Kidney epithelial cell (primary cell): ENCODE measurements around the gene PDLIM7. TPM values are rescaled to one million over a fixed set of nuclear protein-coding genes. Genes with fewer than 3 reads are reported as not detected.
A peak's percentile ranks its signal among the peaks of the same experiment; 100 is the strongest.

ENCODE experiments used
- DNase-seq: peaks from one replicate; pipeline ENCODE4 v3.0.0-alpha.2; 2010; ENCODE audit warnings: low read depth
- H3K27me3 ChIP-seq: 2 replicates; pipeline ENCODE4 v1.6.0; 2011; ENCODE audit warnings: low read length; ENCODE audit not compliant: control insufficient read depth, insufficient read depth
- H3K36me3 ChIP-seq: 2 replicates; pipeline ENCODE4 v1.5.1; 2011; ENCODE audit warnings: low read length; ENCODE audit not compliant: control insufficient read depth, insufficient read depth
- H3K4me3 ChIP-seq: 2 replicates; pipeline ENCODE4 v1.5.1; 2011; ENCODE audit warnings: low read depth, mild to moderate bottlenecking, control low read depth, low read length
- total RNA-seq: library from RNA; depleted of rRNA; stranded (reverse); fragments of >200 nt; gene quantifications from 2 replicates; pipeline ENCODE4 v1.2.3, GENCODE V29; 2015
- TF ChIP-seq, protein P1 (sequence below): IDR thresholded peaks from 2 replicates; pipeline ENCODE4 v1.5.1; 2011; ENCODE audit warnings: mild to moderate bottlenecking, moderate library complexity, low read length, control low read depth, inconsistent platforms; ENCODE audit not compliant: insufficient read depth, poor library complexity, severe bottlenecking

Gene PDLIM7
- total RNA-seq, 1 donor from 2014 or later, result 467 TPM

DNA sequence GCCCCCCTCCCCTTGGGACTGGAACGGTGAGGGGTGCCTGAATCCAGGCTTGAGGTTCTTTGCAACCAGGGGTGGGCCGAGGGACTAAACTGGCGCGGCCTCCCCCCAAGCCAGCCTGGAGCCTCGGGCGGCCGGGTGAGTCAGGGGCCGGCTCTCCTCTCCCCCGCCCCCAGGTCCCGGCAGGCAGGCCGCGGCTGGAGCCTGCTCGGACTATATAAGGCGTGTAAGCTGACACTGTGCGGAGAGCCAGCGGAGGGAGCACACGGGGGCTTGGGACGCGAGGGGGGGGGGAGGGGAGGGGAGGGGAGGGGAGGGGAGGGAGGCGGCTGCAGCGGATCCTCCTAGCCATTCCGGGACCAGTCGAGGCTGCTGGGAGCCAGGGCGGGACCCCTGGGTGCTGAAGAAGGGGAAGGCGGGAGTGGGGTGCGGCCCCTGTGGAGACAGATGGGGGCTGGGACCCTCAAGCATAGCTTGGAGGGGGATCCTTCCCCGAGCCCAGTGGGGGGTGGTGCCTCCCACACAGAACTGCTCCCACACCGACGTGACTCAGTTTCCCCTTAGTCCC lies 595 bp downstream of the PDLIM7 start:
- TF ChIP-seq, protein P1, sequence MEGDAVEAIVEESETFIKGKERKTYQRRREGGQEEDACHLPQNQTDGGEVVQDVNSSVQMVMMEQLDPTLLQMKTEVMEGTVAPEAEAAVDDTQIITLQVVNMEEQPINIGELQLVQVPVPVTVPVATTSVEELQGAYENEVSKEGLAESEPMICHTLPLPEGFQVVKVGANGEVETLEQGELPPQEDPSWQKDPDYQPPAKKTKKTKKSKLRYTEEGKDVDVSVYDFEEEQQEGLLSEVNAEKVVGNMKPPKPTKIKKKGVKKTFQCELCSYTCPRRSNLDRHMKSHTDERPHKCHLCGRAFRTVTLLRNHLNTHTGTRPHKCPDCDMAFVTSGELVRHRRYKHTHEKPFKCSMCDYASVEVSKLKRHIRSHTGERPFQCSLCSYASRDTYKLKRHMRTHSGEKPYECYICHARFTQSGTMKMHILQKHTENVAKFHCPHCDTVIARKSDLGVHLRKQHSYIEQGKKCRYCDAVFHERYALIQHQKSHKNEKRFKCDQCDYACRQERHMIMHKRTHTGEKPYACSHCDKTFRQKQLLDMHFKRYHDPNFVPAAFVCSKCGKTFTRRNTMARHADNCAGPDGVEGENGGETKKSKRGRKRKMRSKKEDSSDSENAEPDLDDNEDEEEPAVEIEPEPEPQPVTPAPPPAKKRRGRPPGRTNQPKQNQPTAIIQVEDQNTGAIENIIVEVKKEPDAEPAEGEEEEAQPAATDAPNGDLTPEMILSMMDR, result no peak
- no peaks in the 10 kb centered on the region for H3K27me3 ChIP-seq
- H3K4me3 ChIP-seq, result peak overlapping the region; percentile 84
- H3K36me3 ChIP-seq, result no peaks in the 10 kb centered on the region
- DNase-seq, result peak; percentile 65

DNA sequence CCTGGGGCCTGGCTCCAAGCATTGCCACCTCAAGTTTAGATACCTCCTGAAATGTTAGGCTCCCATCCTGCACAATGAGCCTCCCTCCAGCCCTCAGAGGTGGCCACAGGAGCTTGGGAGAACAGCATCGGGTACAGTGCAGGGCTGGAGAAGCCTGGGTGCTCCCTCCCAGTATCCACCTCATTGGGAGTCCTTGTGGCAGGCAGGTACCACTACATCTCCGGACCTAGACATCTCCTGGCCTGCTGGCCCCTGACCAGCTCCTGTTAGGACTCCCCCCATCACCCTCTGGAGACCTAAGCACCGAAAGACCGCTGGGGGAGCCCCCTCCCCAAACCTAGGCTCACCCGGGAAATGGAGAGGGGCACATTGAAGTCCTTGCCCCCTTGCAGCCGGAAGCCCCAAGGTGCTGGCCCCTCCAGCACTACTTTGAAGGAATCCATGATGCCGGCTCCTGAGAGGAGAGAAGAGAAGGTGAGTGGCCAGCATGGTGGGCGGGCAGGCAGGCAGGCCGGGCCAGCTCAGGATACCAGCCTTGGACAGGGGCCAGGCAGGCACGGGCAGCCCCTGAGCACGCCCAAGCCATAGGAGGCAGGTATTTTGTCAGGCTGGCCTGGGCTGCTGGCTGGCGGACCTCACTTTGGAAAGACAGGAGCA lies 1.2 kb downstream of the PDLIM7 start:
- H3K4me3 ChIP-seq, result peak overlapping the region; percentile 84
- peak; percentile 42 for DNase-seq
- TF ChIP-seq, protein P1, result peak; percentile 46
- no peaks in the 10 kb centered on the region for H3K27me3 ChIP-seq
- H3K36me3 ChIP-seq, result peaks cover 1% of the 10 kb centered on the region

DNA sequence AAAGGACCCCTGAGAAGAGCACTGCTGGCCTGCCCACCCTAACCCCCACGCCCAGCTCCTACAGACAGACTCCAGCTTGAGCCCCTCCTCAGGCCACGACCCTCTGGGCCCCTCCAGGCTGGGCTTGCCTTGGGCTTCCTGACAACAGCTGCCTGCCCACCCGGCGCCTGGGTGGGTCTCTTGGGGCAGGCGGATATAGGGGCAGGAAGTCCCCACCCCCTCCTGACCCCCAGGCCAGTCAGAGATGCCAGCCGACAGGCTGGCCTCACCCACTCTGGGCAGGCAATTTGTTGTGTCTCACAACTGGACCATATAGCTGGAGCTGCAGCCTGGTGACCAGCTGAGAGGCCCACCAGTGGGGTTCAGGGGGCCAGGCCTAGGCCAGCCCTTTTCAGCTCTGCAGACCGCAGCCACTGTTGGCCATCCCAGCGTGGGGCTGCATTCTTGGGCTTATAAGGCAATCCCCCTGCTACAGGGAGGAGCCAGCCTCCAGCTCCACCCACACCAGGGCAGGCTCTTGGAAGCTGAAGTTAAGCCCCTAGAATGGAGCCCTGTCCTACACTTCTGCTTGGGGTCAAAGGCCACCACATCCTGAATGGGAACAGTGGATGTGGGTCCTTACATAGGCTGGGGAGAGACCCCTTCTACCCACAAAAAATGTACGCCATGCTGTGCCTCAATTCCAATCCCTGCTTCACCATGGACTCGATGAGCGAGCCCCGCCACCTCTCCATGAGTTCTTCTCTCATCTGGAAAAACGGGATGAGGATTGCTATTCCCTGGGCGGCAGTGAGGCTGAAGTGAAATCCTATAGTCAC lies 2.0 kb downstream of the PDLIM7 start:
- TF ChIP-seq, protein P1, result no peak
- H3K4me3 ChIP-seq, result peak overlapping the region; percentile 84
- H3K36me3 ChIP-seq, result peaks cover 2% of the 10 kb centered on the region
- no peaks in the 10 kb centered on the region for H3K27me3 ChIP-seq
- DNase-seq, result peak; percentile 77

DNA sequence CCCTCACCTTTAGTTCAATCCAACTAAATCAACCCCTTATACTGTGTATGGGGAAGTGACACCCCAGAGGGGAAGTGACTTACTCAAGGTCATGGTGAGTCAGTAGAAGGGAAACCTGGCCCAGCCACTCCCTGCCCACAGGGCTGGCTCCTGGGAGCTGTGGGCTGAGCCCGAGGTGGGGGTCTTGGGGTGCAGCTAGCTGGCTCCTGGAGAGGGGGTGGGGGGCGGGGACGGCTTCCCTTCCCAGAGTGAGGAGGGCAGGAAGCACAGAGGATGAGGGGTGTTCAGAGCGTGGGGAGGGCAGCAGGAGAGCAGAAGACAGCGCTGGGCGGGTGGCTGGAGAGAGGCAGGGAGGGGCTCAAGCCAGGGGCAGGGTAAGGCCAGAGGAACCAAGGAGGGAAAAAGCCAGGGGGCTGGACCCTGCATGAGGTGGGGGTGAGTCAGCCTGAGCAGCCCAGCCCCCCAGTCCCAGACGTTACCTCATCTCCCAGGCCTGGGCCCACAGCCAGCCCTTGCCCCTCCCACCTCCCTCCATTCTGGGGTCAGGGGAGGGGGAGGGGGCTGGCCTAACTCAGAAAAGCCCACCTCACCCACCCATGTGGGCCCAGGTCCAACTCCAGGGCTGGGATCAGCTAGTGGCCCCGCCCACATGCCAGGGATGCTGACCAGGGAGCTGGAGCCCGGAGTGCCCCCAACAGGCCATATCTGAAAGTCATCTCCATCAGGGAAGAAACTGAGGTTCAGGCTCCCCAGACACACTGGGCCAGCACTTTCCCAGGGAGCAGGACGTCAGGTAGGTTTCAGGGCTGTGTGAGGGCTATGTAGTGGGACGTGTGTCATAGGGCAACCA lies 2.8 kb downstream of the PDLIM7 start:
- DNase-seq, result peak; percentile 79
- no peak overlapping the region for H3K4me3 ChIP-seq
- peaks cover 3% of the 10 kb centered on the region for H3K36me3 ChIP-seq
- TF ChIP-seq, protein P1, result peak; percentile 64
- H3K27me3 ChIP-seq, result no peaks in the 10 kb centered on the region

DNA sequence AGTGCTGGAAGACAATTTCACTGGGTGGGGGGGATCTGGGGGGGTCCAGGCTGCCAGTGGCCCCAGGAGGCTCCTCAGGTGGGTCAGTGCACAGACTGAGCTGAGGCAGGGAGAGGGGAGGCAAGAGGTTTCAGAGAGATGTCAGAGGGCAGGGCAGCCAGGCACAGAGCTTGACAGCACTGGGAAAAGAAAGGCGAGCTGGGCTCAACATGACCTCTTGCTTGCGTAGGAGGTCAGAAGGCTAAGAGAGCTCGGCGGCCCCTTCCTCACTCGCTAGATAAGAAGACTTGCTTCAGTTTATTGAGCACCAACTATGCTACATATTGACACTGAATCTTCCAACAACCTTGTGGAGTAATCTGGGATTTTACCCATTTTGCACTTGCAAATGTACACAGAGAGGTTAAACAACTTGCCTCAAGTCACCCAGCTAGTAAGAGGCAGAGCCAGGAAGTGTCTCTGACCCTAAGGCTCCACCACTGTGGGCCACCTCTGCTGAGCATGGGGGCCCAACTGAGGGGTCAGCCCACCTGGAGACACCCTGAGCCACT lies 3.5 kb downstream of the PDLIM7 start:
- Histone ChIP-seq H3K27me3 (no peaks in the 10 kb centered on the region), H3K36me3 (peaks cover 7% of the 10 kb centered on the region), H3K4me3 (no peak overlapping the region)
- DNase-seq, result no peak
- TF ChIP-seq, protein P1, result no peak
